Cardiac septum (tissue), 1 donor: ENCODE data around the gene TOMM20. TPM values are rescaled to one million over a fixed set of nuclear protein-coding genes. Genes with fewer than 3 reads are reported as not detected.
"Not testable (repeated sequence)": the region's sequence is repeated elsewhere in the genome, so short reads cannot be mapped to it uniquely, and the experiment has no call there.

Experiments
- DNase-seq: peaks from one replicate; pipeline ENCODE4 v3.0.0-alpha.2; 2020; ENCODE audit warnings: low spot score
- intact Hi-C: fragments of 100-400 bp; cut with DNase I; formaldehyde crosslinking; loops from one replicate; pipeline ENCODE4 v1.14.0; 2022
- total RNA-seq: library from RNA; stranded (reverse); fragmentation: NEBNext Ultra II Directional; extraction: Animal tissue kit (Norgen Biotek cat#: 25700); gene quantifications from one replicate; pipeline ENCODE4 v1.2.1, GENCODE V29; 2021
- donor health status: DM: no; HTN: no; CAD: no.

The TOMM20 gene
- total RNA-seq, 1 donor from 2014 or later: 81.9 TPM

DNA sequence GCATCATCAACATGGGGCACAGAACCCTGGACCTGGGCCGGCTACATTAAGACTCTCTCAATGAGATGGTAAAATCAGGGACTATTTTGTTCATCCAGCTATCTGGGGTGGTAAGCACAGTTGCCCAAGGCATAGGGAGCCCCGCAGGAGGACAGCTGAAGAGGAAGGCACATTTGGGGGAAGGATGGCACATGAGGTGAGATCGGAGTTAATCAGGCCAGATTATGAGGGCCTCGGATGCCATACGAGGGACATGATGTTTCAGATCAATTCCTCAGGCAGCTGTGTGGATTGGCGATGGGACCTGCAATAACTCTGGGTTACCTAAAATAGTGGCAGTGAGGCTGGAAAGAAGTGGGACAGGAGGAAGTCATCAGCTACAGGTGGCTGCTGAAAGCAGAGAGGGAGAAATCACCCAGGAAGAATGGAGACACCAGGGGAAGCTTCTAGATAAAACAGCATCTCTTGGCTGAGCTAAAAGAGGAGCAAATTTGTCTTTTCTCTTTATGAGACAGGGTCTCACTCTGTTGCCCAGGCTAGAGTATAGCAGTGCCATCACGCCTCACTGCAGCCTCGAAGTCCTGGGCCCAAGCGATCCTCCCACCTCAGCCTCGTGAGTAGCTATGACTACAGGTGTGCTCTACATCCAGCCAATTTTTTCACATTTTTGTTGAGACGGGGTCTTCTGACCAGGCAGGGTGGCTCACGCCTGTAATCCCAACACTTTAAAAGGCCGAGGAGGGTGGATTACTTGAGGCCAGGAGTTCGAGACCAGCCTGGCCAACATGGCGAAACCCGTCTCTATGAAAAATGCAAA is 21.1 kb downstream of the TOMM20 start:
- DNase-seq: no peak
- intact Hi-C loops: loop anchor here (10.0 kb wide), 1 partner anchor 307 kb away; no protein-coding TSS in a partner anchor

DNA sequence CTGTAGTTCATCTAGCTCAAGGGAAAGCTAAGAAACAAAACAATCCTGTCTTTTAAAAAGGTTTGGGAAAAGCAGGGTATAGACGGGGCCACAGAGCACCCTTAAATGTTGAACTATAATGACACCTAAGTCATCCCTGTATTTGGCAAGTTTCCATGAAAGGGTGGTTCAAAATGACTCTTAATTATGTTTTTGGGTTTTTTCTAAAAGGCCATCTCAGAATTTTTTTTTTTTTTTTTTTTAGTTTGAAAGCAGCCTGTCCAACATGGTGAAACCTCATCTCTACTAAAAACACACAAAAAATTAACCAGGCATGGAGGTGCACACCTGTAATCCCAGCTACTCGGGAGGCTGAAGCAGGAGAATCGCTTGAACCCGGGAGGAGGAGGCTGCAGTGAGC is 22.2 kb downstream of the TOMM20 start:
- DNase-seq: no peak
- intact Hi-C loops: loop anchor here (10.0 kb wide), 1 partner anchor 308 kb away; no protein-coding TSS in a partner anchor

DNA sequence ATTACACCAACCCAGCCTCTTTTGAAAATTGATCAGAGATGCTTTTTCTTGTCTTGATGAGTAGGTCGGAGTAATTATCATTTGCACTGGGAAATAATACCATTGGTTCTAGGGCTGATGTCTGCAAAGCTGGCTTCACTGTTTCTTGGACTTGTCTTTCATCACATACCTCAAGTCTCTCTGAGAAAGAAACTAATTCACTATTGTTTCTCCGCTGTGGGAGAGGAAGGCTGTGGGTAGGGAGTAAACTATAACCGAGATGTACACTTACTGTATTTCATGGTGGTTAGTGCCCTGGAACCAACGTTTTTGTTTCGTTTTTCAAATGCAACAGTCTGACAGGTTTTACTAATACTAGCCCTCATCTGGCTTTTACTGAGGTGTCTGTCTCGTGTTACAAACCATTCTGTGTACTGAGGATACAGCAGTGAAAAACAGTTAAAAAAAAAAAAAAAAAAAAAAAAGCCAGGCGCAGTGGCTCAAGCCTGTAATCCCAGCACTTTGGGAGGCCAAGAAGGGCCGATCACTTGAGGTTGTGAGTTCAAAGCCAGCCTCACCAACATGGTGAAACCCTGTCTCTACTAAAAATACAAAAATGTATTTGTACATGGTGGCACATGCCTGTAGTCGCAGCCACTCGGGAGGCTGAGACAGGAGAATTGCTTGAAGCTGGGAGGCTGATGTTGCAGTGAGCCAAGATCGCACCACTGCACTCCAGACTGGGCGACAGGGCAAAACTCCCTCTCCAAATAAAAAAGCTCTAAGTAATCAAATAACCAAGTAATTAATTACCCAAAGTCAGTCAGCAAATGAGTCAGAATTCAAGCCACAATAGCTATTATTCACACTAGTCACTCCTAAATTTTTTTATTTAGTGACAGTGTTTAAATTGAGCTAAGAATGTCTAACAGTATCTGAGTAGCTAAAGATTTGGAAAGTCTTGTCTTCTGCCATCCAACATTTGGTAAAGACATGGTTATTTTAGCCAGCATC is 23.3 kb downstream of the TOMM20 start:
- intact Hi-C loops: loop anchor here (10.0 kb wide), 1 partner anchor 309 kb away; no protein-coding TSS in a partner anchor
- no peak for DNase-seq

DNA sequence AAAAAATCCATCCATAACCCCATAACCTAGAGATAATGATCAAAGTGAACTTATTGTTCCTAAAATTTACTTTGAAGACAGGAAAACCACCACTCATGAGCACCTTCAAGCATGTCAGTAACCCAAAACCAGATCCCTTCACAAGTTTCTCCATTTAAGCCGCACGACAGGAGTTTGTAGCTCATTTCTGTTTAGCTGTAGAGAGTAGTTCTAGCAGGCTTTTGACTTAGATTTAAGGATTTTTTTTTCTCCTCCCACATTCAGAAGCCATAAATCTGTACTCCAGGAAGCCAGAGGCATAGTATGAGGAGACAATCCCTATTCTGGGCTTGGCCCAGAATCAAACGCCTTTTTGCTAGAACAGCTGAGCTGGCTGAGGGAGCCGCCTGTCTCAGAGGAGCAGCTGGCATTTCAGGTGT is 25.6 kb downstream of the TOMM20 start:
- intact Hi-C loops: loop anchor here (10.0 kb wide), 1 partner anchor 312 kb away; no protein-coding TSS in a partner anchor
- no peak for DNase-seq

DNA sequence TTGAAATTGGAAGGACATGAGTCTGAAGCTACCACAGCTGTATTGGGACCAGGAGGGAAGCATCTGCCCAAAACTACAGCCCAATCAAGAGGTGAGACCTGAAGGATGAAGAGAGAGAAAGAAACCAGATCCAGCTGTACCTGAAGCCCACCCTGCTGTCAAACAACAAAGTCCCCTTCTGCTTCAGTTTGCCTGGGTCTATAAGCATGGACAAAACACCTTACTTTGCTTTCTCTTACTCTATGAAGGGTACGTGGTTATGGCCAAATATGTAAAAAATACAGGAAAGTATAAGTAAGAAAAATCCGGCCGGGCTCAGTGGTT is 26.4 kb downstream of the TOMM20 start:
- DNase-seq: no peak
- intact Hi-C loops: loop anchor here (10.0 kb wide), 1 partner anchor 313 kb away; no protein-coding TSS in a partner anchor

DNA sequence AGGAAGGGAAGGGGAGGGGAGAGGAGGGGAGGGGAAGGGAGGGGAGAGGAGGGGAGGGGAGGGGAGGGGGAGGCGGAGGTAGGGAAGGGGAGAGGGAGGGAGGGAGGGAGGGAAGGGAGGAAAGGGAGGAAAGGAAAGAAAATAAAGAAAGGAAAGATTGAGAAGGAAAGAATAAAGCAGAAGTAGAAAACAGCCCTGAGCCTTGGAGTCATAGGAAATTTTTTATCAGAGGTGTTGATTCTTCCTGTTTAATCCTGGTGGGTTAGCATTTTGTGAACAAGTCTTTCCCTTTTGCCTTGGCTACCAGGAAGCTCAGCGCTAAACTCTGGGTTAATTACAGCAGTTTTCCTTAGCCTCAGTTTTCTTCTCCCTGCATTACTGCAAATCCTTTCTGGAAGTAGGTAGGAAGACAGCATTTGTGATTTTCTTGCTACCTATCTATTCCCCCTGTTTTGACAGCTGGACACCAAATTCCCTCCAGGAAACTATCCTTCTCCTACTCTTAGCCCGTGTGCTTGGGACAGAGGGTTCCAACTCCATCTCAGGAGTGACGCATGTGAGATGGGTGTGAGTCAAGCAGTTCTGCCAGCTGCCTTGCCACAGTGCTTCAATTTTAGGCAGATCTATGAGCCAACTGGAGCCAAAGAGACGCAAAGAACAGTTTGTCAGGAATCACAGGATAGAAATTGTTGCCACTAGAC is 26.9 kb downstream of the TOMM20 start:
- intact Hi-C loops: loop anchor here (10.0 kb wide), 1 partner anchor 313 kb away; no protein-coding TSS in a partner anchor
- no peak for DNase-seq

DNA sequence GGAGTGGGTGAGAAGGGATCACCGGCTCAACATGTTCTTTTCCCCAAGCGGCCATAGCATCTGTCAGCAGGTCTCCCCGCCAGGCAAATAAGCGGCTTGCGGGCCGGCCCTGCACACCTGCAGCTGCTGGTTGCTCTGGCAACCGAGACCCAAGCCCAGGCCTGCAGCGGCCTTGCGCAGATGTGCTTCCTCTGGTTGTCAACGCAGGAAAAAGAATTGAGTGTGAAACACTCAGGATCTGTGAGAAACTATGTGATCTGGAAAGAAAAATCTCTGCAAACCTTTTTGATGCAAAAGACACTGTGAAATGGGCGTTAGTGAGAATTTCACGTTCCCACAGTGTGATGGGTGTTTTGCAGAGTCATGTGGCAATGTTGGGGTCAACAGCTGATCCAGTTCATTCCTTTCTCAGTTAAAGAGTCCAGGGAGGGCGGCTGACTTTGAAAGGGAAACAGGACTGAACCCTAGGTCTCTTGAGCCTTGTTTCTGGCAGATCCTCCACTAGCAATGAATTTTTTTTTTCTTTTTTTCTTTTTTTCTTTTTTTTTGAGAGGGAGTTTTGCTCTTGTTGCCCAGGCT is 28.4 kb downstream of the TOMM20 start:
- intact Hi-C loops: loop anchor here (10.0 kb wide), 1 partner anchor 315 kb away; no protein-coding TSS in a partner anchor
- no peak for DNase-seq

DNA sequence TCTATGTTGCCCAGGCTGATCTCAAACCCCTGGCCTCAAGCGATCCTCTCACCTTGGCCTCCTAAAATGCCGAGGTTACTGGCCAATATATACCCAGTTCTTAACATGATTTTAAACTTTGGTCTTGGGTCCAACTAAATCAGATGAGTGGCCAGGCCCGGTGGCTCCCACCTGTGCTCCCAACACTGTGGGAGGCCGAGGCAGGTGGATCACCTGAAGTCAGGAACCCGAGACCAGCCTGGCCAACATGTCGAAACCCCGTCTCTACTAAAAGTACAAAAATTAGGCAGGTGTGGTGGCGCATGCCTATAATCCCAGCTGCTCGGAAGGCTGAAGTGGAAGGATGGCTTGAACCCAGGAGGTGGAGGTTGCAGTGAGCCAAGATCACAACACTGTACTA is 29.6 kb downstream of the TOMM20 start:
- intact Hi-C loops: no loop called here
- DNase-seq: no peak

DNA sequence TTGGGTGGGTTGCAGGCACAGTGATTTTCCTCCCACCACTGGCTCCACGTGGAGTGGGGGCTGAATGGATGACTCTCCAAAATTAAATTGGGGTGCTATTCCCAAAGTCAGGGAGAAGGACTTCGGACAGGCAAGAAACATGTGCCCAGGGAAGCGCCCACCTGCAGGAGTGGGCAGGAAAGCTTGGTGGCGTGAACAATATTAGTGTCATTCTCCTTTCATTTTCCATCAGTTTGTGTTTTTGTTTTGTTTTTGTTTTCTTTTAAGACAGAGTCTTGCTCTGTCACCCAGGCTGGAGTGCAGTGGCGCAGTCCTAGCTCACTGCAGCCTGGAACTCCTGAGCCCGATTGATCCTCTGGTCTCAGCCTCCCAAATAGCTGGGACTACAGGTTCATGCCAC is 30.1 kb downstream of the TOMM20 start:
- intact Hi-C loops: no loop called here
- no peak for DNase-seq

DNA sequence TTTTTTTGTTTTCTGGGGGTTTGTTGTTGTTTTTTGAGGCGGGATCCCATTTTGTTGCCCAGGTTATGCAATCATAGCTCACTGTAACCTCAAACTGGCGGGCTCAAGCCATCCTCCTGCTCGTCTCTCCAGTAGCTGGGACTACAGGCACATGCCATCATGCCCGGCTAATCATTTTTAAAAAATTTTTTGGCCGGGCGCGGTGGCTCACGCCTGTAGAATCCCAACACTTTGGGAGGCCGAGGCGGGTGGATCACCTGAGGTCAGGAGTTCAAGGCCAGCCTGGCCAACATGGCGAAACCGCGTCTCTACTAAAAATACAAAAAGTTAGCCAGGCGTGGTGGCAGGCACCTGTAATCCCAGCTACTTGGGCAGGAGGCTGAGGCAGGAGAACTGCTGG is 31.1 kb downstream of the TOMM20 start:
- DNase-seq, intact Hi-C loops: not testable (repeated sequence)

DNA sequence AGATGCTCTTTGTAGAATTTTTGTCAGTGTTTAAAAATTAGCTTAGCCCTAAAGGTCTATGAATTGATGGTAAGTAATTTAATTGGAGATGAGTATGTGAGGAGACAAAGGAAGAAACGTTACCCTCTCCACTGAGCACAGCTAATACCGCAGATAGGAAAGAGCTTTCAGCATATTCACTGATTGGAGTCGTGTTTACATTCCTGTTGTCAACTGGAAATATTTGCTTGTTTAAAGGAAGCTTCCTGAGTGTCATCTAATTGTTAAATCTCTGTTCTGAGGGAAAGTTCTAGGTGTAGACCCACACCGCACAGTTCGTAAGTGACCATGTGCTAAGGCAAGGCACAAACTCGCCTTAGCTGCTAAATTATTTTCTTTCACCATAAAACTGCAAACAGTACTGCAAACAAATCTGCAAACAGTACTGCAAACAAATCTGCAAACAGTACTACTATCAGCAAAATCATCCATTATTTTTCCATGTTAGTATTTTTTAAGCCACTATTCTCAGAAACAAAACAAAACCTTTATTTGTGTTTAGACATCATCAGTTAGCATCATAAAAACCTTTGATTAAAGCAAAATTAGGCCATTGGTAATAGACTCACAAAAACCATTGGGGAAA is 32.6 kb downstream of the TOMM20 start:
- intact Hi-C loops: no loop called here
- no peak for DNase-seq

DNA sequence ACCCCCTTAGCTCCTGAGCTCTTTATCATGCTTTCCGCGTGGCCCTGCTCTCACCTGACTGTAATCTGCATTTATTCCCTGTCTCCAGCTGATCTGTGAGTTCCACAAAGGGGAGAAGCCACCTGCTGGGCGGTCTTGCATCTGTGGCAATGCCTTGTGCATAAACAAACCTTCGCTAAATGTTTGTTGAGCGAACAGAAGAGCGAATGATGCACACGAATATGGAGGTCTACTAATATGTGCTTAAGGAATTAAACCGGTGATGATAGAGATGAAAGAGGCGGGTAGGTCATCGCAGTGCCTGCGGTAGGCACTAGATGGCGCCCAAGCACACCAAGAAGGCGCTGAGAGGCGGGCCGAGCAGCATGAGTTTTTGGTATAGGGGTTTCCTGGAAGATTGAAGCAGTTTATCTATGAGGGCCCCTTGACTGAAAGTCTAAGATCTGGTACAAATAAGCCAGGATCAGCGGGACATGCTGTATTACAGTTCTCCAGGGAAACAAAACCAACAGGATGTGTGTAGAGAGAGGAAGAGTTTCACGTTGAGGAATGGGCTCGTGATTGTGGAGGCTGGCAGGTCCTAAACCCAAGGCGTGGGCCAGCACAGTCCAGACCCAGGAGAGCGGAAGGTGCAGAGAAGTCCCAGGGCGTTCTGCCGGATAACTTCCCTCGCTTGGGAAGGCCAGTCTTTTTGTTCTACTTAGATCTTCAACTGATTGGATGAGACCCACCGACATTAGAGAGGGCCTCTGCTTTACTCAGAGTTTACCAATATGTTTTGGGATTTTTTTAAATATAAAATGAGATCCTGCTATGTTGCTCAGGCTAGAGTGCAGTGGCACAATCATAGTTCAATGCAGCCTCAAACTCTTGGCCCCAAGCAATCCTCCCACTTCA is 34.7 kb downstream of the TOMM20 start:
- intact Hi-C loops: no loop called here
- DNase-seq: peak; percentile 88

DNA sequence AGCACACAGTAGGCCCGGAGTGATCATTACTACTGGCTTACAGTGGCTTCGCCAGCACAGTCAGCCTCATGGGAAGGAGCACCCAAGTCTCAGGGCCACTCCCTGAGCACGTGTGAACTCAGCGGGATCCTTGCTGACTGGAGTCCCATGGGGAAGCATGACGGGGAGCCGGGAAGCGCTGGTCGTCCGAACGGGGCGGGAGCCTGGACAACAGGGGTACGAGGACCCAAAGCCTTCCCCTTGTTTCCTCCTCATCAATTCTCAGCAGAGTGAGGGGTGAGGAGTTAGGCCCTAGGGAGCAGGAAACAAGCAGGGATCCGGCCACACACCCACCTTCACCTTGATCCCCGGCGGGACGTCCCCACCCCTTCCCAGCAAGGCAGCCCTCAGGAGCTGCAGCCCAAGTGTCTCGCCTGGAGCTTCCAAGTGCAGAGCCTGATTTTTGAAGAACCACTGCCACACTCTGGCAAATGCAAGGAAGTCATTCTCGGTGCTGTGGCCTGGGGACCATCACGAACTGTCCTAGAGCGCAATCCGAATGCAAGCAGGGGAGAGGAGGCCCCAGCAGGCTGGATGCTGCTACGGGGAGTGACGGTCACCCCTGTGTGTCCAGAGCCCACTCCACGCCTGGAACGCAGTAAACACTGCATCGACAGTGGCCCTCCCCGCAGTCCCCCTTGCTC is 35.5 kb downstream of the TOMM20 start:
- intact Hi-C loops: no loop called here
- DNase-seq: no peak

DNA sequence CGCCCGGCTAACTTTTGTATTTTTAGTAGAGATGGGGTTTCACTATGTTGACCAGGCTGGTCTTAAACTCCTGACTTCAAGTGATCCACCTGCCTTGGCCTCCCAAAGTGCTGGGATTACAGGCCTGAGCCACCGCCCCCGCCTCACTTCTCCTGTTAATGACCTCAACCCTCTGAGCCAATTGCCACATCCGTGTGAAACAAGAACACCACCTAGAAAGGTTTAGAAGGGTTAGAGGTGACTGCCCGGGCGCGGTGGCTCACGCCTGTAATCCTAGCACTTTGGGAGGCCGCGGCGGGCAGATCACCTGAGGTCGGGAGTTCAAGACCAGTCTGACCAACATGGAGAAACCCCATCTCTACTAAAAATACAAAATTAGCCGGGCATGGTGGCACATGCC is 36.2 kb downstream of the TOMM20 start:
- intact Hi-C loops: not testable (repeated sequence)
- DNase-seq: peak; percentile 26

DNA sequence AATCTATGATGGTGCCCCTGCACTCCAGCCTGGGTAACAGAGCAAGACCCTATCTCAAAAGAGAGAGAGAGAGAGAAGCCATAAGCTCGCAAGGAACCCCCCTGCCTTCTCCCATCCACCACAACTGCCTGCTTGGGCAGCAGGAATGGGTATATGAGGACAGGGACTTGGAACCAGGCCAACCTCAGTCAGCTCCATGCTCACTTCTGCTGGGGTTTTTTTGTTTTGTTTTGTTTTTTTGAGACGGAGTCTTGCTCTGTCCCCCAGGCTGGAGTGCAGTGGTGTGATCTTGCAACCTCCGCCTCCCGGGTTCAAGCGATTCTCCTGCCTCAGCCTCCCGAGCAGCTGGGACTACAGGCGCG is 36.6 kb downstream of the TOMM20 start:
- DNase-seq: peak; percentile 38
- intact Hi-C loops: not testable (repeated sequence)

DNA sequence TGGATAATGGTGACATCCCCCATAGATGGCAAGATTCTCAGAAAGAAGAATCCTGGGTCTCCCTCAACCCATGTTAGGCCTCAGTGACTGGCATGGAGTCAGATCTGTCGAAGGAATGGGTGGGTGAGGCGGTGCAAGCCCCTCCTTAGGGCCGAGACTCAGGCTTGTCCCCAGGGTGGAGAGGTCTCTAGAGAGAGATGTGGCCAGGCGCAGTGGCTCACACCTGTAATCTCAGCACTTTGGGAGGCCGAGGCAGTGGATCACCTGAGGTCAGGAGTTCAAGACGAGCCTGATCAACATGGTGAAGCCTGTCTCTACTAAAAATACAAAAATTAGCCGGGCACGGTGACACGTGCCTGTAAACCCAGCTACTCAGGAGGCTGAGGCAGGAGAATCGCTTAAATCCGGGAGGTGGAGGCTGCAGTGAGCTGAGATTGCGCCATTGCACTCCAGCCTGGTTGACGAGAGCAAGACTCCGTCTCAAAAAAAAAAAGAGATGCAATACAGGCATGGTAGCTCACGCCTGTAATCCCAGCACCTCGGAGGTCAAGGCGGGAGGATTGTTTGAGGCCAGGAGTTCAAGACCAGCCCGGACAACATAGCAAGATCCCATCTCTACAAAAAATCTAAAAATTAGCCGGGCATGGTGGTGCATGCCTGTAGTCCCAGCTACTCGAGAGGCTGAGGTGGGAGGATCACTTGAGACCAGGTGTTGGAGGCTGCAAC is 37.2 kb downstream of the TOMM20 start:
- intact Hi-C loops: not testable (repeated sequence)
- peak; percentile 54 for DNase-seq
